AG04450 (cell line): ENCODE results near the gene TMEM258. TPM values are rescaled to one million over a fixed set of nuclear protein-coding genes. Genes with fewer than 3 reads are reported as not detected.

ENCODE experiments used
- CTCF ChIA-PET: fragments of 300-600, 350-600 bp; formaldehyde crosslinking; extraction: SDS; loops from one replicate; lab custom pipeline; 2022; ENCODE audit warnings: antibody characterized with exemption, inconsistent platforms; lab: Charles Lee
- POLR2A ChIA-PET: fragments of 350-600 bp; formaldehyde crosslinking; extraction: SDS; loops from one replicate; lab custom pipeline; 2021; ENCODE audit warnings: antibody characterized with exemption, inconsistent platforms; lab: Yijun Ruan, JAX
- DNase-seq: peaks from one replicate; pipeline ENCODE4 v3.0.0-alpha.2; 2011; ENCODE audit warnings: low read depth, low spot score
- H3K27ac ChIP-seq: one replicate; pipeline ENCODE4 v1.5.1; 2012; ENCODE audit warnings: low read depth, low read length, control low read depth
- H3K27me3 ChIP-seq: one replicate; pipeline ENCODE4 v1.6.0; 2012; ENCODE audit warnings: low read length; ENCODE audit not compliant: control insufficient read depth, insufficient read depth
- H3K4me3 ChIP-seq: 2 replicates; pipeline ENCODE4 v1.5.1; 2011; ENCODE audit warnings: mild to moderate bottlenecking, low read depth, low read length, control low read depth
- H3K9me3 ChIP-seq: 2 replicates; pipeline ENCODE4 v1.5.1; 2012; ENCODE audit warnings: low read length; ENCODE audit not compliant: control insufficient read depth, insufficient read depth
- polyA plus RNA-seq: library from polyadenylated mRNA; depleted of rRNA; stranded (reverse); fragments of >200 nt; gene quantifications from 2 replicates; pipeline ENCODE4 v1.2.3, GENCODE V29; 2011
- TF ChIP-seq, protein P1 (sequence below): IDR thresholded peaks from 2 replicates; pipeline ENCODE4 v1.5.1; 2011; ENCODE audit warnings: low read depth, low read length, control low read depth, inconsistent platforms

Gene TMEM258
- polyA plus RNA-seq, 1 experiment: 300 TPM

GRCh38 chr11:61811831-61812230 lies 19.4 kb upstream of the TMEM258 start:
- DNase-seq: no peak
- POLR2A ChIA-PET: no interaction called here
- TF ChIP-seq, protein P1, sequence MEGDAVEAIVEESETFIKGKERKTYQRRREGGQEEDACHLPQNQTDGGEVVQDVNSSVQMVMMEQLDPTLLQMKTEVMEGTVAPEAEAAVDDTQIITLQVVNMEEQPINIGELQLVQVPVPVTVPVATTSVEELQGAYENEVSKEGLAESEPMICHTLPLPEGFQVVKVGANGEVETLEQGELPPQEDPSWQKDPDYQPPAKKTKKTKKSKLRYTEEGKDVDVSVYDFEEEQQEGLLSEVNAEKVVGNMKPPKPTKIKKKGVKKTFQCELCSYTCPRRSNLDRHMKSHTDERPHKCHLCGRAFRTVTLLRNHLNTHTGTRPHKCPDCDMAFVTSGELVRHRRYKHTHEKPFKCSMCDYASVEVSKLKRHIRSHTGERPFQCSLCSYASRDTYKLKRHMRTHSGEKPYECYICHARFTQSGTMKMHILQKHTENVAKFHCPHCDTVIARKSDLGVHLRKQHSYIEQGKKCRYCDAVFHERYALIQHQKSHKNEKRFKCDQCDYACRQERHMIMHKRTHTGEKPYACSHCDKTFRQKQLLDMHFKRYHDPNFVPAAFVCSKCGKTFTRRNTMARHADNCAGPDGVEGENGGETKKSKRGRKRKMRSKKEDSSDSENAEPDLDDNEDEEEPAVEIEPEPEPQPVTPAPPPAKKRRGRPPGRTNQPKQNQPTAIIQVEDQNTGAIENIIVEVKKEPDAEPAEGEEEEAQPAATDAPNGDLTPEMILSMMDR: no peak
- peaks cover 2% of the 10 kb centered on the region; the same call in 1 of the 2 replicates for H3K9me3 ChIP-seq
- CTCF ChIA-PET: interaction anchor here (1.7 kb wide), 1 partner anchor 15 kb away, joined by 4 read pairs; no protein-coding TSS in a partner anchor
- no peak overlapping the region for H3K27ac ChIP-seq
- H3K4me3 ChIP-seq: no peak overlapping the region
- H3K27me3 ChIP-seq: no peaks in the 10 kb centered on the region

DNA sequence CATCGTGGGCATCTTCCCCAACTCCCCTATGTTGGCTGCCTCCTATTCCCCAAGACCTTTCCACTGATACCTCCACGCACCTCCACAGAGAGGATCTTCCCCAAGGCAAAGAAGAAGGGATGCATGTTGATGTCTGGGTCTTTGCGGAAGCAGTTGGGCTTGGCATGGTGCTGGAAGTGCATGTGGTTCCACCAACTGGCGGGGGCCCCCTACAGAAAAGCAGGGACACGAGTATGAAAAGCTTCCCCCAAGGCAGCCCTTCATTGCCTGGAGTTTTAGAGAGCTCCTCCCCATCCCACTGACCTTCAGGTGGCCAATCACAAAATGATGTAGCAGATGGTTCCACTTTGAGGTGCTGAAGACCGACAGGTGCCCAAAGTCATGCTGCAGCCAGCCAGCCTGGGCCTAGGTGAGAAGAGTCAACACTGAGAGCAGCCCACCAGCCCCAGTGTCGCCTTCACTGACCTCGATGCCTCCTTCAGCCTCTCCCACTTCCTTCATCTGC lies 18.3 kb upstream of the TMEM258 start:
- TF ChIP-seq, protein P1: no peak
- DNase-seq: no peak
- H3K27me3 ChIP-seq: no peaks in the 10 kb centered on the region
- H3K27ac ChIP-seq: no peak overlapping the region
- H3K9me3 ChIP-seq: peaks cover 2% of the 10 kb centered on the region; the same call in 1 of the 2 replicates
- ChIA-PET POLR2A (no interaction called here), CTCF (interaction anchor here (0.7 to 1.7 kb wide), 3 partner anchors 13 to 46 kb away, joined by 3 to 4 read pairs (median 4); no protein-coding TSS in a partner anchor)
- H3K4me3 ChIP-seq: no peak overlapping the region

DNA sequence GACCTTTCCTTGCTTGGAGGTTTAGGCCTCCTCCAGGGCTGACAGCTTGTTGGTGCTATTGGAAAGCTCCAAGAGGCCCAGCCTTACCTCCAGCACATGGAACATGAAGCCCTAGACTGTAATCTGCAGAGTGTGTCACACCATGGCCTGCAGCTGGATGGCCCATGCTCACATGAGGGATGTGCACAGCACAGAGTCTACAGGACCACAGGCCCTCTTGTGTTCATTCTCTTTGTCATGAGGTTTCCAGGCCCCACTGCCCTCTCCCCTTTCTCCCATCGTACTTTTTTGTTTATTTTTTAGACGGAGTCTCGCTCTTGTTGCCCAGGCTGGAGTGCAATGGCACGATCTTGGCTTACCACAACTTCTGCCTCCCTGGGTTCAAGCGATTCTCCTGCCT lies 14.4 kb upstream of the TMEM258 start:
- TF ChIP-seq, protein P1: no peak
- H3K9me3 ChIP-seq: no peaks in the 10 kb centered on the region
- POLR2A ChIA-PET: no interaction called here
- no peak overlapping the region for H3K4me3 ChIP-seq
- H3K27me3 ChIP-seq: no peaks in the 10 kb centered on the region
- H3K27ac ChIP-seq: no peak overlapping the region
- CTCF ChIA-PET: interaction anchor here (3.3 kb wide), 1 partner anchor 9 kb away, joined by 28 read pairs; no protein-coding TSS in a partner anchor
- DNase-seq: no peak

DNA sequence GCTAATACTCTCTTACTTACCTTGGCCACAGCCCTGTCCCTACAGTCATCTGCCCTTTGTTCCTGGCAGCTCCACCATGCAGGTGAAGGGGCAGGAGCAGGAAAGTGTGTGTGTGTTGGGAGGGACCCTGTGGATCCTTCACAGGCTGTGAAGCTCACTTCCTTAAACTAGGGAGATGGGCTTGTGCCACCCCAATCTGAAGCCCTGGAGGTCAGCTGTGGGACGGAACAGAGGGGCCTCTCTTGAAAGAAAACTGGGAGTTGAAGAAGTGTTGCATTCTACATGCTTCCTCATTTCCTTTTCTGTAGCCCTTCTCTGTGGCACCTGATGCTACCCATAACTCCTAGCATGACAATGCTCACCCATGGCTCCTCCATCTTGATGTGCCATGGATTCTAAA lies 12.7 kb upstream of the TMEM258 start:
- POLR2A ChIA-PET: interaction anchor here (1.0 kb wide), 1 partner anchor 13 kb away, joined by 3 read pairs; the partner anchor contains the start of gene TMEM258
- CTCF ChIA-PET: interaction anchor here (1.4 to 3.3 kb wide), 2 partner anchors 8 to 303 kb away, joined by 3 to 28 read pairs; no protein-coding TSS in a partner anchor
- no peaks in the 10 kb centered on the region for H3K9me3 ChIP-seq
- H3K4me3 ChIP-seq: no peak overlapping the region
- no peak for DNase-seq
- no peak overlapping the region for H3K27ac ChIP-seq
- TF ChIP-seq, protein P1: no peak
- no peaks in the 10 kb centered on the region for H3K27me3 ChIP-seq

DNA sequence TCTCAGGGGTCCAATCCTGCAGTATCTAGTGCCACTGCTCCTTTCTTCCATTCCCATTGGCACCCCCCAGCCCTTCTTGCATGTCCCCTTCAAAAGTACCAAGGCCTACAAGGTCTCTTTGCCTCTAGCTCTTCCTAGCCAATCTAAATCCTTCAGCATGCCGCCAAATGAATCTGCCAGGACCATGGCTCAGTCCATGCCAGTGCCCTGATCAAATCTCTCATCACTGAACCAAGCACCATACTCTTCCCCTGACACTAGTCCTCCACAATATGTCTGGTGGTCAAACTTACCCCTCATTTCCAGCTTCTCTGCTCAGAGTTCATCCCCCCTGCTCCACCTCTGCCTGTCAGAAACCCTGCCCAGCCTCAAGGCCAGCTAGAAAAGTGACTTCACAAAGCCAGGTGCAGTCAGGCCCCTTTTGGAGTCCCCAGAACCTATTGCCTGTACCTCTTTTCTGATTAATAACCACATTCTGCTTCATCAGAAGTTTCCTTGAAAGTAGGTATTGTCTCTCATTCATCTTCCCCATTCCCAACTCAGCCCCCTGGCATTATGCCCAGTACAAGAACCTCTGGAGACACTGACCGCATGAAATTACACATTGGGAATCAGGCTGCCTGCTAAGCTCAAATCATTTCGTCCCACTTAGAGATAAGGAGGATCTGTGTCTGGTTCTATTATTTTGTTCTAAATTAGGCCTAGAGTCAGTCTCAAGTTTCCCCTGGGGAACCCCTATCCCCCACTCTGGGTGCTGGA lies 11.7 kb upstream of the TMEM258 start:
- Histone ChIP-seq H3K4me3 (no peak overlapping the region), H3K9me3 (no peaks in the 10 kb centered on the region), H3K27ac (no peak overlapping the region), H3K27me3 (no peaks in the 10 kb centered on the region)
- TF ChIP-seq, protein P1: no peak
- DNase-seq: no peak
- POLR2A ChIA-PET: interaction anchor here (0.6 kb wide), 1 partner anchor 77 kb away, joined by 3 read pairs; no protein-coding TSS in a partner anchor
- CTCF ChIA-PET: interaction anchor here (1.0 kb wide), 1 partner anchor 11 kb away, joined by 3 read pairs; no protein-coding TSS in a partner anchor
